IMR-90 (cell line): ENCODE data around the gene CRISP2. TPM values are rescaled to one million over a fixed set of nuclear protein-coding genes. Genes with fewer than 3 reads are reported as not detected.

ENCODE experiments used
- ATAC-seq: fragments of 200-7000 bp; cut with Tn5 transposase; 2 replicates; pipeline ENCODE4 v1.9.1; 2020; ENCODE audit warnings: low read depth, mild to moderate bottlenecking, moderate library complexity
- BruUV-seq: library from RNA; stranded (reverse); fragments of 400-500 nt; replicated peaks from 2 replicates; lab custom pipeline; 2021; lab: Mats Ljungman, UMichigan
- CTCF ChIA-PET: fragments of 300-600 bp; formaldehyde crosslinking; extraction: SDS; loops from one replicate; lab custom pipeline; 2021; ENCODE audit warnings: antibody characterized with exemption; lab: Yijun Ruan, JAX
- POLR2A ChIA-PET: fragments of 300-600 bp; sonication (Branson Sonifier 250); formaldehyde crosslinking; loops from one replicate; lab custom pipeline; 2022; ENCODE audit warnings: antibody characterized with exemption; ENCODE audit not compliant: unreplicated experiment; lab: Charles Lee
- DNase-seq: peaks from one replicate; pipeline ENCODE4 v3.0.0; 2013
- H2AFZ ChIP-seq: replicated peaks from 2 replicates; pipeline ENCODE3; 2013; ENCODE audit warnings: low read length, mild to moderate bottlenecking; ENCODE audit not compliant: poor library complexity
- H2AK5ac ChIP-seq: 2 replicates; pipeline ENCODE4 v1.6.1; 2013; ENCODE audit warnings: low read depth, low read length, inconsistent platforms
- H2AK9ac ChIP-seq: replicated peaks from 2 replicates; pipeline ENCODE3; 2013; ENCODE audit warnings: mild to moderate bottlenecking, low read depth, low read length, moderate library complexity; ENCODE audit not compliant: poor library complexity
- H2BK120ac ChIP-seq: 2 replicates; pipeline ENCODE4 v1.6.1; 2013; ENCODE audit warnings: low read depth, low read length, inconsistent platforms
- H2BK15ac ChIP-seq: 3 replicates; pipeline ENCODE4 v1.6.1; 2013; ENCODE audit warnings: low read depth, low read length, inconsistent platforms
- H2BK20ac ChIP-seq: 2 replicates; pipeline ENCODE4 v1.6.1; 2013; ENCODE audit warnings: low read depth, mild to moderate bottlenecking, inconsistent platforms, low read length, moderate library complexity
- H2BK5ac ChIP-seq: 2 replicates; pipeline ENCODE4 v1.6.1; 2013; ENCODE audit warnings: mild to moderate bottlenecking, low read depth, low read length, inconsistent platforms; ENCODE audit not compliant: poor library complexity, severe bottlenecking
- H3K14ac ChIP-seq: replicated peaks from 2 replicates; pipeline ENCODE4 v1.6.1; 2013; ENCODE audit warnings: low read depth, low read length, inconsistent platforms
- H3K18ac ChIP-seq: 2 replicates; pipeline ENCODE4 v1.6.1; 2013; ENCODE audit warnings: low read depth, low read length, control low read depth
- H3K23ac ChIP-seq: 2 replicates; pipeline ENCODE4 v1.6.1; 2013; ENCODE audit warnings: low read depth, low read length, inconsistent platforms
- H3K27ac ChIP-seq: 2 replicates; pipeline ENCODE4 v1.5.1; 2013; ENCODE audit warnings: mild to moderate bottlenecking, control low read depth, low read length; ENCODE audit not compliant: insufficient read depth
- H3K27me3 ChIP-seq: 2 replicates; pipeline ENCODE4 v1.6.1; 2013; ENCODE audit warnings: low read length; ENCODE audit not compliant: control insufficient read depth, insufficient read depth
- H3K36me3 ChIP-seq: 2 replicates; pipeline ENCODE4 v1.6.1; 2013; ENCODE audit warnings: low read length, mixed read lengths; ENCODE audit not compliant: control insufficient read depth, insufficient read depth
- H3K4ac ChIP-seq: 2 replicates; pipeline ENCODE4 v1.6.1; 2013; ENCODE audit warnings: low read depth, low read length, inconsistent platforms
- H3K4me1 ChIP-seq: 2 replicates; pipeline ENCODE4 v1.6.1; 2013; ENCODE audit warnings: low read length, mixed read lengths; ENCODE audit not compliant: control insufficient read depth, insufficient read depth
- H3K4me2 ChIP-seq: 2 replicates; pipeline ENCODE4 v1.6.1; 2013; ENCODE audit warnings: low read depth, mild to moderate bottlenecking, control low read depth, low read length, moderate library complexity
- H3K4me3 ChIP-seq: 2 replicates; pipeline ENCODE4 v1.5.1; 2013; ENCODE audit warnings: low read depth, mild to moderate bottlenecking, control low read depth, low read length, moderate library complexity; ENCODE audit not compliant: insufficient read depth
- H3K56ac ChIP-seq: 2 replicates; pipeline ENCODE4 v1.6.1; 2013; ENCODE audit warnings: low read length, inconsistent platforms; ENCODE audit not compliant: insufficient read depth; ENCODE audit errors: extremely low read depth
- H3K79me1 ChIP-seq, 2 experiments: 2 replicates each; pipeline ENCODE4 v1.6.1; 2013; ENCODE audit warnings: low read length in 2 of 2, inconsistent platforms in 1 of 2, low read depth in 1 of 2
- H3K9ac ChIP-seq: 2 replicates; pipeline ENCODE4 v1.6.1; 2013; ENCODE audit warnings: low read depth, low read length, control low read depth
- H3K9me1 ChIP-seq: 2 replicates; pipeline ENCODE4 v1.6.1; 2013; ENCODE audit warnings: low read length, inconsistent platforms; ENCODE audit not compliant: insufficient read depth
- H3K9me3 ChIP-seq: 2 replicates; pipeline ENCODE4 v1.6.1; 2013; ENCODE audit warnings: low read length; ENCODE audit not compliant: control insufficient read depth, insufficient read depth
- H4K20me1 ChIP-seq: 2 replicates; pipeline ENCODE4 v1.6.1; 2013; ENCODE audit warnings: low read length, inconsistent platforms; ENCODE audit not compliant: insufficient read depth
- H4K5ac ChIP-seq: 2 replicates; pipeline ENCODE4 v1.6.1; 2013; ENCODE audit warnings: mild to moderate bottlenecking, low read depth, low read length, control low read depth
- H4K8ac ChIP-seq, 2 experiments: 2 replicates each; pipeline ENCODE4 v1.6.1; 2013; ENCODE audit warnings: low read depth in 2 of 2, low read length in 2 of 2, control low read depth in 1 of 2, inconsistent platforms in 1 of 2
- H4K91ac ChIP-seq: 2 replicates; pipeline ENCODE4 v1.6.1; 2013; ENCODE audit warnings: low read depth, low read length, inconsistent platforms; ENCODE audit not compliant: insufficient read depth
- CHD1 ChIP-seq: IDR thresholded peaks from 2 replicates; pipeline ENCODE4 v1.6.1; 2012; ENCODE audit warnings: low read depth, low read length, improper control_type of control experiment
- ELK1 ChIP-seq: fragments of 150-350 bp; IDR thresholded peaks from 2 replicates; pipeline ENCODE4 v1.6.1; 2016; ENCODE audit warnings: low read depth, mild to moderate bottlenecking, low read length, moderate library complexity, borderline replicate concordance
- FOS ChIP-seq: fragments of 150-350 bp; IDR thresholded peaks from 2 replicates; pipeline ENCODE4 v1.6.1; 2016; ENCODE audit warnings: low read depth, low read length
- MAFK ChIP-seq: IDR thresholded peaks from 2 replicates; pipeline ENCODE4 v1.6.1; 2012; ENCODE audit warnings: low read depth, low read length, improper control_type of control experiment
- MAZ ChIP-seq: IDR thresholded peaks from 2 replicates; pipeline ENCODE4 v1.6.1; 2012; ENCODE audit warnings: low read depth, mild to moderate bottlenecking, low read length, improper control_type of control experiment, moderate library complexity, borderline replicate concordance
- MXI1 ChIP-seq: IDR thresholded peaks from 2 replicates; pipeline ENCODE4 v1.6.1; 2012; ENCODE audit warnings: low read depth, mild to moderate bottlenecking, low read length, moderate library complexity, borderline replicate concordance
- NFE2L2 ChIP-seq: fragments of 150-350 bp; IDR thresholded peaks from 2 replicates; pipeline ENCODE4 v1.6.1; 2016; ENCODE audit warnings: low read depth, mild to moderate bottlenecking, low read length
- RAD21 ChIP-seq: IDR thresholded peaks from 2 replicates; pipeline ENCODE4 v1.6.1; 2012; ENCODE audit warnings: low read length, improper control_type of control experiment
- RCOR1 ChIP-seq: IDR thresholded peaks from 2 replicates; pipeline ENCODE4 v1.6.1; 2012; ENCODE audit warnings: mild to moderate bottlenecking, low read length, improper control_type of control experiment; ENCODE audit not compliant: insufficient replicate concordance
- RFX5 ChIP-seq: IDR thresholded peaks from 2 replicates; pipeline ENCODE4 v1.8.0; 2012; ENCODE audit warnings: low read depth, mild to moderate bottlenecking, low read length, moderate library complexity
- SMC3 ChIP-seq: fragments of 150-350 bp; IDR thresholded peaks from 2 replicates; pipeline ENCODE4 v1.6.1; 2016; ENCODE audit warnings: low read depth, mild to moderate bottlenecking, antibody characterized with exemption, low read length, moderate library complexity
- USF2 ChIP-seq: fragments of 150-350 bp; IDR thresholded peaks from 2 replicates; pipeline ENCODE4 v1.6.1; 2017; ENCODE audit warnings: mild to moderate bottlenecking, antibody characterized with exemption, low read length, low read depth
- WGBS, 2 experiments: methylation state at CpG; one replicate each; pipeline versions ENCODE4 v1.1.5 to v1.1.7; 2013; ENCODE audit warnings: missing lambda C conversion rate in 2 of 2; ENCODE audit not compliant: insufficient read length in 1 of 2; ENCODE audit errors: extremely low coverage in 2 of 2; 5-methylcytosine and 5-hydroxymethylcytosine counted together
- dilution Hi-C: fragments of 300-500 bp; cut with HindIII; formaldehyde crosslinking; loops from one replicate; pipeline ENCODE4 v1.14.3; 2018; ENCODE audit warnings: low sequenced_read_pairs; ENCODE audit not compliant: unreplicated experiment
- in situ Hi-C: fragments of 300-500 bp; cut with MboI; formaldehyde crosslinking; loops from 3 replicates; pipeline ENCODE4 v1.14.3; 2019; ENCODE audit warnings: low sequenced_read_pairs, inconsistent platforms, mixed read lengths
- intact Hi-C: fragments of 100-400 bp; cut with micrococcal nuclease; formaldehyde crosslinking; loops from 2 replicates; pipeline ENCODE4 v1.10.0; 2022
- polyA plus RNA-seq, 3 experiments: library from polyadenylated mRNA; depleted of rRNA; stranded (reverse); fragments of >200 nt; gene quantifications; 2 replicates each; pipeline ENCODE4 v1.2.3, GENCODE V29; 2012; ENCODE audit warnings: low replicate concordance in 1 of 3
- total RNA-seq: library from RNA; depleted of rRNA; stranded (reverse); fragments of >200 nt; gene quantifications from 2 replicates; pipeline ENCODE4 v1.2.3, GENCODE V29; 2012

CRISP2 gene
- total and polyA plus RNA-seq, 2 of the 4 experiments (the other 2 are of a cell fraction) = not detected

- H3K36me3 ChIP-seq = no peaks in the 10 kb centered on the region
- H3K4me1 ChIP-seq = no peaks in the 10 kb centered on the region
- no peak overlapping the region for H4K91ac ChIP-seq
- no peak overlapping the region for H3K4me2 ChIP-seq
- no peaks in the 10 kb centered on the region for H3K9me3 ChIP-seq
- CTCF ChIA-PET = interaction anchor here (0.7 kb wide), 1 partner anchor 263 kb away, joined by 4 read pairs; no protein-coding TSS in a partner anchor
- no peak for TF ChIP-seq CHD1
- no peak for TF ChIP-seq RCOR1
- TF ChIP-seq NFE2L2 = no peak
- no peak for TF ChIP-seq USF2
- TF ChIP-seq SMC3 = no peak
- TF ChIP-seq ELK1 = no peak
- no peak for TF ChIP-seq FOS
- no peak for TF ChIP-seq MAFK
- no peak for TF ChIP-seq MAZ
- TF ChIP-seq RAD21 = no peak
- TF ChIP-seq RFX5 = no peak
- TF ChIP-seq MXI1 = no peak
- H3K23ac ChIP-seq = no peak overlapping the region
- no TSS peak for BruUV-seq
- intact Hi-C loops (no loop called here), dilution Hi-C loops (no loop called here), in situ Hi-C loops (no loop called here)
- no peak overlapping the region for H3K4me3 ChIP-seq
- no peak overlapping the region for H2BK120ac ChIP-seq
- H3K56ac ChIP-seq = no peak overlapping the region
- H3K27ac ChIP-seq = no peak overlapping the region
- ATAC-seq = no peak
- no peaks in the 10 kb centered on the region for H4K20me1 ChIP-seq
- H2BK5ac ChIP-seq = no peak overlapping the region
- H3K14ac ChIP-seq = no peak overlapping the region
- no peak overlapping the region for H3K9ac ChIP-seq
- H2BK15ac ChIP-seq = no peak overlapping the region
- H3K9me1 ChIP-seq = no peaks in the 10 kb centered on the region
- no peak overlapping the region for H4K8ac ChIP-seq
- H3K27me3 ChIP-seq = no peaks in the 10 kb centered on the region
- POLR2A ChIA-PET = no interaction called here
- WGBS, 2 experiments = no CpG with 5 or more reads among the region's 1 CpG
- H2AFZ ChIP-seq = no peak overlapping the region
- no peak overlapping the region for H3K18ac ChIP-seq
- no peak for DNase-seq
- H3K4ac ChIP-seq = no peak overlapping the region
- no peak overlapping the region for H2AK9ac ChIP-seq
- no peak overlapping the region for H2BK20ac ChIP-seq
- H2AK5ac ChIP-seq = no peak overlapping the region
- H4K5ac ChIP-seq = no peak overlapping the region
- no peaks in the 10 kb centered on the region for H3K79me1 ChIP-seq
Observed at GRCh38 chr6:49662892-49663261, 50.5 kb downstream of the CRISP2 start.
